ENCODE results near the gene DNASE1L1. TPM values are rescaled to one million over a fixed set of nuclear protein-coding genes. Genes with fewer than 3 reads are reported as not detected.

DNASE1L1 gene
- total RNA-seq, 1 donor from 2014 or later: 15.8 TPM

GRCh38 chrX:154441564-154441963 lies 32.5 kb upstream of the DNASE1L1 start:
- DNase-seq: no peak
- peaks cover 6% of the 10 kb centered on the region for H3K27me3 Mint-ChIP-seq (ENCODE audit: unreplicated experiment)
- H3K36me3 Mint-ChIP-seq (ENCODE audit: unreplicated experiment): no peaks in the 10 kb centered on the region
- no peak overlapping the region for H3K27ac Mint-ChIP-seq (ENCODE audit: unreplicated experiment)
- no peaks in the 10 kb centered on the region for H3K9me3 Mint-ChIP-seq (ENCODE audit: unreplicated experiment)
- no peak for TF ChIP-seq CTCF (IDR thresholded peaks at IDR 0.05; ENCODE audit: partially characterized antibody, unreplicated experiment)
- H3K4me3 Mint-ChIP-seq (ENCODE audit: unreplicated experiment): no peak overlapping the region
- peaks cover 2% of the 10 kb centered on the region for H3K4me1 Mint-ChIP-seq (ENCODE audit: low read depth, unreplicated experiment)

- peaks cover 4% of the 10 kb centered on the region for H3K9me3 Mint-ChIP-seq (ENCODE audit: unreplicated experiment)
- no peak for TF ChIP-seq CTCF (IDR thresholded peaks at IDR 0.05; ENCODE audit: partially characterized antibody, unreplicated experiment)
- H3K36me3 Mint-ChIP-seq (ENCODE audit: unreplicated experiment): no peaks in the 10 kb centered on the region
- H3K4me3 Mint-ChIP-seq (ENCODE audit: unreplicated experiment): no peak overlapping the region
- peaks cover 9% of the 10 kb centered on the region for H3K27me3 Mint-ChIP-seq (ENCODE audit: unreplicated experiment)
- H3K4me1 Mint-ChIP-seq (ENCODE audit: low read depth, unreplicated experiment): peaks cover 4% of the 10 kb centered on the region
- no peak for DNase-seq
- H3K27ac Mint-ChIP-seq (ENCODE audit: unreplicated experiment): no peak overlapping the region
These were observed 31.7 kb upstream of the DNASE1L1 start for GRCh38 chrX:154440623-154441357.

- H3K36me3 Mint-ChIP-seq (ENCODE audit: unreplicated experiment): no peaks in the 10 kb centered on the region
- no peak overlapping the region for H3K27ac Mint-ChIP-seq (ENCODE audit: unreplicated experiment)
- H3K4me3 Mint-ChIP-seq (ENCODE audit: unreplicated experiment): no peak overlapping the region
- DNase-seq: no peak
- H3K9me3 Mint-ChIP-seq (ENCODE audit: unreplicated experiment): peaks cover 4% of the 10 kb centered on the region
- H3K27me3 Mint-ChIP-seq (ENCODE audit: unreplicated experiment): peaks cover 9% of the 10 kb centered on the region
- TF ChIP-seq CTCF (IDR thresholded peaks at IDR 0.05; ENCODE audit: partially characterized antibody, unreplicated experiment): no peak
- peaks cover 6% of the 10 kb centered on the region for H3K4me1 Mint-ChIP-seq (ENCODE audit: low read depth, unreplicated experiment)
These were observed 30.8 kb upstream of the DNASE1L1 start for GRCh38 chrX:154439841-154440240.

GRCh38 chrX:154437971-154438893 lies 29.2 kb upstream of the DNASE1L1 start:
- H3K9me3 Mint-ChIP-seq (ENCODE audit: unreplicated experiment): peaks cover 4% of the 10 kb centered on the region

More at GRCh38 chrX:154437971-154438893, 29.2 kb upstream of the DNASE1L1 start:
- Mint-ChIP-seq H3K27ac (ENCODE audit: unreplicated experiment) (peak overlapping the region; percentile 90), H3K36me3 (ENCODE audit: unreplicated experiment) (no peaks in the 10 kb centered on the region), H3K27me3 (ENCODE audit: unreplicated experiment) (peaks cover 9% of the 10 kb centered on the region), H3K4me3 (ENCODE audit: unreplicated experiment) (peak overlapping the region; percentile 92), H3K4me1 (ENCODE audit: low read depth, unreplicated experiment) (peaks cover 6% of the 10 kb centered on the region)
- no peak for TF ChIP-seq CTCF (IDR thresholded peaks at IDR 0.05; ENCODE audit: partially characterized antibody, unreplicated experiment)
- no peak for DNase-seq
